ENCODE data around the gene CFAP74. TPM values are rescaled to one million over a fixed set of nuclear protein-coding genes. Genes with fewer than 3 reads are reported as not detected.

Gene CFAP74
- total and polyA plus RNA-seq, 2 donors (not counting 3 experiments of a cell fraction or from before 2014, with no cell fraction given), result not detected

GRCh38 chr1:1917995-1918900, 85.3 kb downstream of the CFAP74 start:
- no peaks in the 10 kb centered on the region for H4K20me1 ChIP-seq (replicated peaks; ENCODE audit: control insufficient read depth, extremely low read depth, insufficient read depth, low read length)
- H3K4me2 ChIP-seq (ENCODE audit: insufficient read depth, low read length), result peak overlapping the region; percentile 52
- peak overlapping the region; percentile 65 for H2AFZ ChIP-seq (ENCODE audit: low read depth, low read length)
- BruUV-seq (replicated peaks), result no TSS peak
- no peaks in the 10 kb centered on the region for H3K27me3 ChIP-seq (ENCODE audit: control insufficient read depth in 2 of 2, insufficient read depth in 2 of 2, low read length in 2 of 2)
- TF ChIP-seq FOS (IDR thresholded peaks at IDR 0.05; ENCODE audit: borderline replicate concordance, insufficient read depth, low read length) (no peak), POLR2AphosphoS5 (IDR thresholded peaks at IDR 0.05; ENCODE audit: insufficient read depth, low read depth, low read length) (no peak), MYC (IDR thresholded peaks at IDR 0.05; ENCODE audit: low read depth, low read length) (no peak), POLR2A (IDR thresholded peaks at IDR 0.05; ENCODE audit: low read depth, low read length) (no peak), CTCF (IDR thresholded peaks at IDR 0.05; ENCODE audit: extremely low read depth in 1 of 2, insufficient read depth in 1 of 2, low read depth in 1 of 2, low read length in 2 of 2) (no peak), EZH2 (IDR thresholded peaks at IDR 0.05; ENCODE audit: borderline replicate concordance, low read depth, low read length, severe bottlenecking) (no peak), GATA2 (IDR thresholded peaks at IDR 0.05; ENCODE audit: insufficient read depth, insufficient read length, low read depth, low read length) (no peak)
- POLR2A ChIA-PET, result no interaction called here
- H3K4me3 ChIP-seq (replicated peaks in 1 of 3; ENCODE audit: insufficient read depth in 1 of 3, low read depth in 1 of 3, low read length in 3 of 3), result peak overlapping the region in 1 of 3 experiments; percentile 40
- FAIRE-seq (no peak), DNase-seq (ENCODE audit: low read depth, low spot score) (no peak)
- intact Hi-C loops (cut with micrococcal nuclease) (loop anchor here (10.0 kb wide), 1 partner anchor 217 kb away; no protein-coding TSS in a partner anchor), dilution Hi-C loops (cut with MboI; ENCODE audit: extremely low pct_ligation_motif_present, low sequenced_read_pairs) (no loop called here)
- H3K9ac ChIP-seq (replicated peaks; ENCODE audit: extremely low read depth, insufficient read depth, low read length), result peak overlapping the region; percentile 29
- H3K9me1 ChIP-seq (replicated peaks; ENCODE audit: control insufficient read depth, extremely low read depth, insufficient read depth, low read length), result no peaks in the 10 kb centered on the region
- H3K36me3 ChIP-seq (ENCODE audit: control insufficient read depth in 2 of 2, extremely low read depth in 1 of 2, insufficient read depth in 2 of 2, low read length in 2 of 2), result no peaks in the 10 kb centered on the region
- no peak overlapping the region for H3K27ac ChIP-seq (ENCODE audit: insufficient read depth, low read depth, low read length)
- CTCF ChIA-PET, result interaction anchor here (2.3 kb wide), 1 partner anchor 10 kb away, joined by 7 read pairs; no protein-coding TSS in a partner anchor
- no peaks in the 10 kb centered on the region for H3K79me2 ChIP-seq (ENCODE audit: control insufficient read depth, insufficient read depth, low read length)
- H3K4me1 ChIP-seq (ENCODE audit: control insufficient read depth, extremely low read depth, insufficient read depth, low read length), result peaks cover 5% of the 10 kb centered on the region
- no peaks in the 10 kb centered on the region for H3K9me3 ChIP-seq (replicated peaks; ENCODE audit: control insufficient read depth, insufficient read depth, low read length)

Data from endothelial cell of umbilical vein (primary cell).